Suppressor macrophage treated with lipopolysaccharide for 4 hours (primary cell): ENCODE data around the gene TRPV6.

Experiments used
- DNase-seq: peaks from one replicate; pipeline ENCODE4 v3.0.0-alpha.2; 2020

The TRPV6 gene

GRCh38 chr7:142881586-142882337, 3.8 kb downstream of the TRPV6 start:
- no peak for DNase-seq

GRCh38 chr7:142880876-142881505, 4.6 kb downstream of the TRPV6 start:
- DNase-seq: peak; percentile 53

- no peak for DNase-seq
Observed at GRCh38 chr7:142879060-142879459, 6.5 kb downstream of the TRPV6 start.

GRCh38 chr7:142878315-142878714, 7.2 kb downstream of the TRPV6 start:
- DNase-seq: no peak

- DNase-seq: no peak
Observed at GRCh38 chr7:142876991-142877910, 8.3 kb downstream of the TRPV6 start.

GRCh38 chr7:142876236-142876960, 9.1 kb downstream of the TRPV6 start:
- DNase-seq: no peak

- no peak for DNase-seq
Observed at GRCh38 chr7:142875456-142875855, 10.1 kb downstream of the TRPV6 start.

GRCh38 chr7:142874837-142875236, 10.7 kb downstream of the TRPV6 start:
- DNase-seq: no peak

GRCh38 chr7:142874409-142874808, 11.1 kb downstream of the TRPV6 start:
- no peak for DNase-seq

- no peak for DNase-seq
Observed at GRCh38 chr7:142873871-142874270, 11.7 kb downstream of the TRPV6 start.

GRCh38 chr7:142873281-142873784, 12.2 kb downstream of the TRPV6 start:
- peak; percentile 34 for DNase-seq

GRCh38 chr7:142872106-142872675, 13.4 kb downstream of the TRPV6 start:
- DNase-seq: no peak

- no peak for DNase-seq
Observed at GRCh38 chr7:142871260-142872105, 14.1 kb downstream of the TRPV6 start.

GRCh38 chr7:142870566-142871259, 14.8 kb downstream of the TRPV6 start:
- DNase-seq: no peak

GRCh38 chr7:142870147-142870559, 15.4 kb downstream of the TRPV6 start:
- no peak for DNase-seq

- DNase-seq: no peak
Observed at GRCh38 chr7:142869434-142869833, 16.1 kb downstream of the TRPV6 start.

GRCh38 chr7:142868986-142869415, 16.5 kb downstream of the TRPV6 start:
- DNase-seq: no peak

- DNase-seq: no peak
Observed at GRCh38 chr7:142868188-142868985, 17.2 kb downstream of the TRPV6 start.

GRCh38 chr7:142867398-142868187, 18.0 kb downstream of the TRPV6 start:
- DNase-seq: no peak
